CD4-positive, alpha-beta T cell (primary cell): ENCODE measurements around the gene KIF26B. TPM values are rescaled to one million over a fixed set of nuclear protein-coding genes. Genes with fewer than 3 reads are reported as not detected.

Experiments used
- ATAC-seq: fragments of 200-7000 bp; cut with Tn5 transposase; one replicate; pipeline ENCODE4 v1.10.0; 2022; ENCODE audit warnings: mild to moderate bottlenecking; ENCODE audit not compliant: poor library complexity
- CTCF ChIA-PET: fragments of 350-600 bp; sonication (Branson Sonifier 250); formaldehyde crosslinking; loops from one replicate; lab custom pipeline; 2021; ENCODE audit warnings: antibody characterized with exemption, inconsistent platforms; lab: Charles Lee
- POLR2A ChIA-PET: fragments of 350-600 bp; sonication (Branson Sonifier 250); formaldehyde crosslinking; loops from one replicate; lab custom pipeline; 2021; ENCODE audit warnings: antibody characterized with exemption, inconsistent platforms; lab: Charles Lee
- DNase-seq, 14 experiments: peaks; one replicate each; pipeline ENCODE4 v3.0.0-alpha.2; 2013 to 2020; ENCODE audit warnings: mixed read lengths in 2 of 14
- H3K27ac ChIP-seq, 2 donors: one replicate each; pipeline versions ENCODE4 v1.5.1 to v1.7.0; 2013; ENCODE audit warnings: low read length in 2 of 2, low read depth in 1 of 2, mild to moderate bottlenecking in 1 of 2
- H3K27me3 ChIP-seq, 2 experiments: 1 replicate in 1 of 2; 2 replicates in 1 of 2; pipeline versions ENCODE4 v1.6.1 to v1.7.0; 2013; ENCODE audit warnings: low read length in 2 of 2, control low read depth in 1 of 2, mild to moderate bottlenecking in 1 of 2, moderate library complexity in 1 of 2; ENCODE audit not compliant: insufficient read depth in 2 of 2, control insufficient read depth in 1 of 2
- H3K36me3 ChIP-seq: one replicate; pipeline ENCODE4 v1.6.1; 2013; ENCODE audit warnings: low read length, control low read depth; ENCODE audit not compliant: insufficient read depth
- H3K4me1 ChIP-seq: one replicate; pipeline ENCODE4 v1.6.1; 2013; ENCODE audit warnings: low read length, control low read depth; ENCODE audit not compliant: insufficient read depth
- H3K4me3 ChIP-seq: one replicate; pipeline ENCODE4 v1.5.1; 2013; ENCODE audit warnings: mild to moderate bottlenecking, low read length, moderate library complexity
- H3K9me3 ChIP-seq, 2 experiments: 1 replicate in 1 of 2; 2 replicates in 1 of 2; pipeline versions ENCODE4 v1.6.1 to v1.7.0; 2013; ENCODE audit warnings: low read length in 2 of 2, mild to moderate bottlenecking in 2 of 2, control low read depth in 1 of 2, moderate library complexity in 1 of 2; ENCODE audit not compliant: control insufficient read depth in 1 of 2, insufficient read depth in 1 of 2
- H3K27ac Mint-ChIP-seq: one replicate; pipeline ENCODE4 v1.8.0; 2020; ENCODE audit warnings: mixed read lengths
- H3K27me3 Mint-ChIP-seq: one replicate; pipeline ENCODE4 v1.8.0; 2021; ENCODE audit warnings: mixed read lengths
- H3K36me3 Mint-ChIP-seq: one replicate; pipeline ENCODE4 v1.8.0; 2021; ENCODE audit warnings: low read depth, mixed read lengths
- H3K4me1 Mint-ChIP-seq: one replicate; pipeline ENCODE4 v1.8.0; 2021; ENCODE audit warnings: low read depth, mixed read lengths
- H3K4me3 Mint-ChIP-seq: one replicate; pipeline ENCODE4 v1.8.0; 2020; ENCODE audit warnings: mild to moderate bottlenecking, mixed read lengths
- H3K9me3 Mint-ChIP-seq: one replicate; pipeline ENCODE4 v1.8.0; 2020; ENCODE audit warnings: mixed read lengths
- intact Hi-C, 2 experiments: fragments of 100-400 bp; cut with DNase I in 1 of 2; cut with micrococcal nuclease in 1 of 2; formaldehyde crosslinking; loops; one replicate each; pipeline versions ENCODE4 v1.15.1 to v1.9.0; 2023 to 2025; cut with DNase I, micrococcal nuclease
- total RNA-seq, 174 experiments: library from RNA in 2 of 174; stranded (reverse) in 2 of 174; gene quantifications; one replicate each; pipeline ENCODE4 v1.2.3 and lab custom pipeline; 2021 to 2026
- TF ChIP-seq, protein P1 (sequence below): fragments of 200-600 bp; IDR thresholded peaks from one replicate; pipeline ENCODE4 v1.8.0; 2022; ENCODE audit warnings: antibody characterized with exemption, mild to moderate bottlenecking

The KIF26B gene
- total RNA-seq, 2 experiments from 2014 or later, result 0.03 TPM; not detected in 1

GRCh38 chr1:245407983-245408382, 253.2 kb downstream of the KIF26B start:
- H3K27ac Mint-ChIP-seq, result no peak overlapping the region
- H3K27ac ChIP-seq, result no peak overlapping the region

GRCh38 chr1:245409341-245410195, 254.8 kb downstream of the KIF26B start:
- no peaks in the 10 kb centered on the region for H3K36me3 Mint-ChIP-seq
- no peaks in the 10 kb centered on the region for H3K4me1 ChIP-seq
- H3K9me3 ChIP-seq, result peaks cover 0 to 4% of the 10 kb centered on the region in 2 experiments
- no peaks in the 10 kb centered on the region for H3K27me3 ChIP-seq
- ATAC-seq (no peak), DNase-seq (no peak)
- intact Hi-C loops, result no loop called here
- H3K36me3 ChIP-seq, result no peaks in the 10 kb centered on the region
- ChIA-PET POLR2A (no interaction called here), CTCF (no interaction called here)
- no peak overlapping the region for H3K27ac Mint-ChIP-seq
- no peak overlapping the region for H3K4me3 ChIP-seq
- no peaks in the 10 kb centered on the region for H3K27me3 Mint-ChIP-seq
- no peak overlapping the region for H3K27ac ChIP-seq
- no peak overlapping the region for H3K4me3 Mint-ChIP-seq
- TF ChIP-seq, protein P1, sequence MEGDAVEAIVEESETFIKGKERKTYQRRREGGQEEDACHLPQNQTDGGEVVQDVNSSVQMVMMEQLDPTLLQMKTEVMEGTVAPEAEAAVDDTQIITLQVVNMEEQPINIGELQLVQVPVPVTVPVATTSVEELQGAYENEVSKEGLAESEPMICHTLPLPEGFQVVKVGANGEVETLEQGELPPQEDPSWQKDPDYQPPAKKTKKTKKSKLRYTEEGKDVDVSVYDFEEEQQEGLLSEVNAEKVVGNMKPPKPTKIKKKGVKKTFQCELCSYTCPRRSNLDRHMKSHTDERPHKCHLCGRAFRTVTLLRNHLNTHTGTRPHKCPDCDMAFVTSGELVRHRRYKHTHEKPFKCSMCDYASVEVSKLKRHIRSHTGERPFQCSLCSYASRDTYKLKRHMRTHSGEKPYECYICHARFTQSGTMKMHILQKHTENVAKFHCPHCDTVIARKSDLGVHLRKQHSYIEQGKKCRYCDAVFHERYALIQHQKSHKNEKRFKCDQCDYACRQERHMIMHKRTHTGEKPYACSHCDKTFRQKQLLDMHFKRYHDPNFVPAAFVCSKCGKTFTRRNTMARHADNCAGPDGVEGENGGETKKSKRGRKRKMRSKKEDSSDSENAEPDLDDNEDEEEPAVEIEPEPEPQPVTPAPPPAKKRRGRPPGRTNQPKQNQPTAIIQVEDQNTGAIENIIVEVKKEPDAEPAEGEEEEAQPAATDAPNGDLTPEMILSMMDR, result no peak
- no peaks in the 10 kb centered on the region for H3K4me1 Mint-ChIP-seq
- no peaks in the 10 kb centered on the region for H3K9me3 Mint-ChIP-seq

More at GRCh38 chr1:245407983-245408382, 253.2 kb downstream of the KIF26B start:
- no peak overlapping the region for H3K4me3 ChIP-seq
- H3K4me1 Mint-ChIP-seq, result no peaks in the 10 kb centered on the region
- H3K36me3 Mint-ChIP-seq, result no peaks in the 10 kb centered on the region
- CTCF ChIA-PET, result no interaction called here
- H3K27me3 Mint-ChIP-seq, result no peaks in the 10 kb centered on the region
- no peak overlapping the region for H3K4me3 Mint-ChIP-seq
- no peak for DNase-seq
- no peaks in the 10 kb centered on the region for H3K4me1 ChIP-seq
- H3K9me3 Mint-ChIP-seq, result no peaks in the 10 kb centered on the region
- no peak for ATAC-seq
- TF ChIP-seq, protein P1, result no peak
- no peaks in the 10 kb centered on the region for H3K9me3 ChIP-seq
- no peaks in the 10 kb centered on the region for H3K27me3 ChIP-seq
- intact Hi-C loops, result no loop called here
- POLR2A ChIA-PET, result no interaction called here
- no peaks in the 10 kb centered on the region for H3K36me3 ChIP-seq

GRCh38 chr1:245411245-245412036, 256.7 kb downstream of the KIF26B start:
- Mint-ChIP-seq H3K27ac (no peak overlapping the region), H3K27me3 (no peaks in the 10 kb centered on the region), H3K4me1 (no peaks in the 10 kb centered on the region), H3K36me3 (no peaks in the 10 kb centered on the region), H3K4me3 (no peak overlapping the region), H3K9me3 (no peaks in the 10 kb centered on the region)
- H3K36me3 ChIP-seq, result no peaks in the 10 kb centered on the region
- H3K9me3 ChIP-seq, result peaks cover 0 to 4% of the 10 kb centered on the region in 2 experiments
- no peaks in the 10 kb centered on the region for H3K4me1 ChIP-seq
- intact Hi-C loops, result no loop called here
- no peak overlapping the region for H3K27ac ChIP-seq
- DNase-seq (no peak), ATAC-seq (no peak)
- TF ChIP-seq, protein P1, result no peak
- H3K4me3 ChIP-seq, result no peak overlapping the region
- CTCF ChIA-PET, result no interaction called here
- H3K27me3 ChIP-seq, result no peaks in the 10 kb centered on the region
- POLR2A ChIA-PET, result no interaction called here
